H1 (cell line): Measurements from ENCODE around the gene ANK2. TPM values are rescaled to one million over a fixed set of nuclear protein-coding genes. Genes with fewer than 3 reads are reported as not detected.
"Not testable (repeated sequence)": the region's sequence is repeated elsewhere in the genome, so short reads cannot be mapped to it uniquely, and the experiment has no call there.

Source experiments
- CTCF ChIA-PET: fragments of 300-600 bp; sonication (Branson Sonifier 250); formaldehyde crosslinking; loops from one replicate; lab custom pipeline; 2021; ENCODE audit not compliant: partially characterized antibody; lab: Charles Lee
- POLR2A ChIA-PET: fragments of 300-600 bp; sonication (Branson Sonifier 250); formaldehyde crosslinking; loops from one replicate; lab custom pipeline; 2021; ENCODE audit warnings: inconsistent platforms; ENCODE audit not compliant: partially characterized antibody; lab: Charles Lee
- DNase-seq, 2 experiments: peaks; one replicate each; pipeline versions ENCODE4 v3.0.0 to v3.0.0-alpha.2; 2010 to 2022; ENCODE audit warnings: low spot score in 2 of 2, low read depth in 1 of 2, mixed read lengths in 1 of 2
- FAIRE-seq: peaks from 2 replicates; lab custom pipeline; 2011; peaks lifted over from hg19 to GRCh38; lab: Jason Lieb, UNC
- H2AFZ ChIP-seq: 2 replicates; pipeline ENCODE4 v1.8.1; 2012; ENCODE audit warnings: low read length, inconsistent platforms
- H2AK5ac ChIP-seq: 2 replicates; pipeline ENCODE4 v1.6.1; 2013; ENCODE audit warnings: low read depth, low read length
- H2BK120ac ChIP-seq: replicated peaks from 2 replicates; pipeline ENCODE3; 2013; ENCODE audit warnings: low read depth, low read length, inconsistent platforms
- H2BK12ac ChIP-seq: 2 replicates; pipeline ENCODE4 v1.6.1; 2013; ENCODE audit warnings: low read depth, low read length
- H2BK15ac ChIP-seq: 2 replicates; pipeline ENCODE4 v1.6.1; 2013; ENCODE audit warnings: low read length
- H2BK20ac ChIP-seq: 2 replicates; pipeline ENCODE4 v1.6.1; 2013; ENCODE audit warnings: low read length
- H2BK5ac ChIP-seq: 2 replicates; pipeline ENCODE4 v1.6.1; 2013; ENCODE audit warnings: low read depth, low read length
- H3K14ac ChIP-seq: 2 replicates; pipeline ENCODE4 v1.6.1; 2013; ENCODE audit warnings: inconsistent platforms; ENCODE audit not compliant: insufficient read length
- H3K18ac ChIP-seq: 2 replicates; pipeline ENCODE4 v1.6.1; 2013; ENCODE audit warnings: low read length; ENCODE audit errors: extremely low read depth
- H3K23ac ChIP-seq: 2 replicates; pipeline ENCODE4 v1.6.1; 2013; ENCODE audit warnings: inconsistent platforms; ENCODE audit not compliant: insufficient read length
- H3K23me2 ChIP-seq: 2 replicates; pipeline ENCODE4 v1.6.1; 2013; ENCODE audit warnings: low read depth, low read length
- H3K27ac ChIP-seq: 2 replicates; pipeline ENCODE4 v1.6.1; 2011; ENCODE audit warnings: low read depth, low read length, inconsistent platforms
- H3K27me3 ChIP-seq, 4 experiments: replicated peaks in 1 of 4; 1 replicate in 1 of 4; 2 replicates in 3 of 4; pipeline versions ENCODE4 v1.6.1 to v1.8.1; 2011 to 2013; ENCODE audit warnings: low read length in 3 of 4, mild to moderate bottlenecking in 3 of 4, inconsistent platforms in 2 of 4, mixed read lengths in 2 of 4, moderate library complexity in 1 of 4; ENCODE audit not compliant: control insufficient read depth in 3 of 4, insufficient read depth in 3 of 4; ENCODE audit errors: extremely low read depth in 1 of 4
- H3K36me3 ChIP-seq, 4 experiments: 2 replicates each; pipeline versions ENCODE4 v1.6.1 to v1.8.1; 2011 to 2013; ENCODE audit warnings: mild to moderate bottlenecking in 4 of 4, low read length in 3 of 4, moderate library complexity in 2 of 4, control low read depth in 1 of 4, inconsistent platforms in 1 of 4; ENCODE audit not compliant: insufficient read depth in 4 of 4, control insufficient read depth in 2 of 4
- H3K4ac ChIP-seq: replicated peaks from 2 replicates; pipeline ENCODE3; 2013; ENCODE audit warnings: low read length, low read depth, mixed read lengths, inconsistent platforms; ENCODE audit not compliant: insufficient read length
- H3K4me1 ChIP-seq, 4 experiments: replicated peaks in 1 of 4; 1 replicate in 1 of 4; 2 replicates in 3 of 4; pipeline versions ENCODE4 v1.6.1 to v1.8.1; 2011 to 2013; ENCODE audit warnings: low read length in 3 of 4, inconsistent platforms in 2 of 4, mixed read lengths in 1 of 4; ENCODE audit not compliant: insufficient read depth in 4 of 4, control insufficient read depth in 3 of 4
- H3K4me2 ChIP-seq, 2 experiments: 2 replicates each; pipeline versions ENCODE4 v1.6.1 to v1.8.1; 2011 to 2013; ENCODE audit warnings: low read depth in 2 of 2, low read length in 2 of 2, control low read depth in 1 of 2, inconsistent platforms in 1 of 2, mild to moderate bottlenecking in 1 of 2; ENCODE audit not compliant: insufficient read depth in 1 of 2
- H3K4me3 ChIP-seq, 4 experiments: fragments of 200-600, 300-600 bp in 1 of 4; sonication (generic), shearing (Covaris generic), sonication (Bioruptor Twin) in 1 of 4; 2 replicates each; pipeline versions ENCODE4 v1.5.1 to v1.8.1; 2011 to 2016; ENCODE audit warnings: low read length in 4 of 4, low read depth in 3 of 4, control low read depth in 2 of 4, inconsistent platforms in 2 of 4, mild to moderate bottlenecking in 2 of 4, mixed read lengths in 1 of 4, moderate library complexity in 1 of 4; ENCODE audit not compliant: insufficient read depth in 2 of 4; ENCODE audit errors: extremely low read depth in 1 of 4
- H3K56ac ChIP-seq: replicated peaks from 2 replicates; pipeline ENCODE3; 2013; ENCODE audit warnings: low read depth, mild to moderate bottlenecking, mixed read lengths, low read length, inconsistent platforms; ENCODE audit not compliant: insufficient read length
- H3K79me1 ChIP-seq: 2 replicates; pipeline ENCODE4 v1.6.1; 2013; ENCODE audit warnings: low read depth, low read length, control low read depth
- H3K79me2 ChIP-seq, 2 experiments: 2 replicates each; pipeline versions ENCODE4 v1.6.1 to v1.8.1; 2012 to 2013; ENCODE audit warnings: low read length in 2 of 2, mild to moderate bottlenecking in 2 of 2, inconsistent platforms in 1 of 2; ENCODE audit not compliant: insufficient read depth in 2 of 2, control insufficient read depth in 1 of 2
- H3K9ac ChIP-seq, 4 experiments: replicated peaks in 1 of 4; 1 replicate in 1 of 4; 2 replicates in 3 of 4; pipeline versions ENCODE4 v1.6.1 to v1.8.1; 2011 to 2013; ENCODE audit warnings: low read depth in 3 of 4, low read length in 3 of 4, control low read depth in 2 of 4, mild to moderate bottlenecking in 2 of 4, moderate library complexity in 2 of 4, inconsistent platforms in 1 of 4; ENCODE audit errors: extremely low read depth in 1 of 4
- H3K9me3 ChIP-seq, 2 experiments: 2 replicates each; pipeline versions ENCODE4 v1.6.1 to v1.8.1; 2012 to 2013; ENCODE audit warnings: mild to moderate bottlenecking in 2 of 2, moderate library complexity in 2 of 2, control low read depth in 1 of 2, inconsistent platforms in 1 of 2, low read depth in 1 of 2, low read length in 1 of 2, mixed read lengths in 1 of 2; ENCODE audit not compliant: insufficient read depth in 2 of 2
- H4K20me1 ChIP-seq, 2 experiments: replicated peaks in 1 of 2; 2 replicates each; pipeline versions ENCODE3 to v1.8.1; 2011 to 2013; ENCODE audit warnings: inconsistent platforms in 2 of 2, low read length in 2 of 2, mild to moderate bottlenecking in 1 of 2; ENCODE audit not compliant: insufficient read depth in 2 of 2, control insufficient read depth in 1 of 2
- H4K5ac ChIP-seq: 2 replicates; pipeline ENCODE4 v1.6.1; 2013; ENCODE audit warnings: low read length, low read depth, mixed read lengths, inconsistent platforms; ENCODE audit not compliant: insufficient read length
- H4K8ac ChIP-seq: 2 replicates; pipeline ENCODE4 v1.8.0; 2013; ENCODE audit warnings: mild to moderate bottlenecking, moderate library complexity, low read length, inconsistent platforms; ENCODE audit not compliant: insufficient read depth; ENCODE audit errors: extremely low read depth
- H4K91ac ChIP-seq: replicated peaks from 2 replicates; pipeline ENCODE3; 2013; ENCODE audit warnings: low read length, mixed read lengths, inconsistent platforms; ENCODE audit not compliant: insufficient read length
- WGBS, 2 experiments: shearing (Covaris generic) in 1 of 2; methylation state at CpG; one replicate each; pipeline versions ENCODE4 v1.1.6 to v1.1.7; 2013 to 2015; ENCODE audit warnings: low lambda C conversion rate in 2 of 2, mixed read lengths in 2 of 2, inconsistent platforms in 1 of 2, low coverage in 1 of 2, missing lambda C conversion rate in 1 of 2; ENCODE audit not compliant: insufficient replicate concordance in 2 of 2, insufficient coverage in 1 of 2, insufficient read length in 1 of 2; ENCODE audit errors: extremely low coverage in 1 of 2, missing lambda C conversion rate in 1 of 2; 5-methylcytosine and 5-hydroxymethylcytosine counted together
- polyA plus RNA-seq, 7 experiments: library from polyadenylated mRNA; depleted of rRNA in 3 of 7; stranded (reverse) in 5 of 7; unstranded in 2 of 7; fragments of >200 nt in 5 of 7; fragments of 200-250 nt in 2 of 7; gene quantifications; 1 replicate in 5 of 7; 2 replicates in 1 of 7; 4 replicates in 1 of 7; pipeline versions ENCODE4 v1.2.1 to v1.2.3, GENCODE V29; 2011 to 2013; ENCODE audit warnings: missing spikeins in 2 of 7, mixed read lengths in 2 of 7
- total RNA-seq: library from RNA; stranded (reverse); fragmentation: NEBNext Ultra II Directional; extraction: Animal tissue kit (Norgen Biotek cat#: 25700); gene quantifications from 2 replicates; pipeline ENCODE4 v1.2.1, GENCODE V29; 2021

The ANK2 gene
- total and polyA plus RNA-seq, 2 of the 8 experiments (the other 6 are each of a cell fraction or from before 2014, with no cell fraction given), result 14.2 to 35.1 TPM

DNA sequence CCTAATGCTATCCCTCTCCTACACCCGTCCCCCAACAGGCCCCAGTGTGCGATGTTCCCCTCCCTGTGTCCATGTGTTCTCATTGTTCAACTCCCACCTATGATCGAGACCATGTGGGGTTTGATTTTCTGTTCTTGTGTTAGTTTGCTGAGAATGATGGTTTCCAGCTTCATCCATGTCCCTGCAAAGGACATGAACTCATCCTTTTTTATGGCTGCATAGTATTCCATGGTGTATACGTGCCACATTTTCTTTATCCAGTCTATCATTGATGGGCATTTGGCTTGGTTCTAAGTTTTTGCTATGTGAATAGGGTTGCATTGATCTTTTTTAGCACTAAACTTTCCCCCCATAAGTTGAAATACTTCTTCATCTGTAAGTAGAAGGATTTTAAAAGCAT, 195.3 kb downstream of the ANK2 start:
- H4K8ac ChIP-seq, H2BK5ac ChIP-seq, POLR2A ChIA-PET, H4K20me1 ChIP-seq, H2BK15ac ChIP-seq, H3K79me1 ChIP-seq, H3K56ac ChIP-seq, H3K4me2 ChIP-seq, H3K4me1 ChIP-seq, H3K23me2 ChIP-seq, H3K4me3 ChIP-seq, H3K23ac ChIP-seq, FAIRE-seq, H2BK120ac ChIP-seq, H2AK5ac ChIP-seq, H2AFZ ChIP-seq, H3K79me2 ChIP-seq, H3K18ac ChIP-seq, H3K9me3 ChIP-seq, H3K27me3 ChIP-seq, H2BK12ac ChIP-seq, H3K14ac ChIP-seq, DNase-seq, H4K91ac ChIP-seq, H4K5ac ChIP-seq, H2BK20ac ChIP-seq, H3K27ac ChIP-seq, H3K9ac ChIP-seq, H3K4ac ChIP-seq: not testable (repeated sequence)
- H3K36me3 ChIP-seq, result peaks cover 0 to 10% (median under 1%) of the 10 kb centered on the region in 4 experiments; a peak in 2 of 8 replicates
- WGBS, 2 experiments, result 98% methylated on average over 4 of the region's 4 CpGs; no CpG with 5 or more reads in 1 of the 2 experiments
- CTCF ChIA-PET, result interaction anchor here (1.6 kb wide), 1 partner anchor 137 kb away, joined by 4 read pairs; no protein-coding TSS in a partner anchor
